GM12891 (cell line): ENCODE data around the gene CHCHD10. TPM values are rescaled to one million over a fixed set of nuclear protein-coding genes. Genes with fewer than 3 reads are reported as not detected.

Experiments
- DNase-seq: peaks from one replicate; pipeline ENCODE4 v3.0.0; 2011; ENCODE audit warnings: low spot score; ENCODE audit not compliant: insufficient read length
- FAIRE-seq: peaks from 2 replicates; lab custom pipeline; 2011; peaks lifted over from hg19 to GRCh38; lab: Jason Lieb, UNC
- PAX5 ChIP-seq: IDR thresholded peaks from 2 replicates; pipeline ENCODE4 v1.6.1; 2011; ENCODE audit warnings: low read length, moderate library complexity, mild to moderate bottlenecking; ENCODE audit not compliant: insufficient read depth, severe bottlenecking
- POLR2A ChIP-seq: IDR thresholded peaks from 2 replicates; pipeline ENCODE4 v1.6.1; 2011; ENCODE audit warnings: low read depth, low read length, control low read depth
- POLR2AphosphoS5 ChIP-seq: IDR thresholded peaks from 2 replicates; pipeline ENCODE4 v1.6.1; 2011; ENCODE audit warnings: low read depth, low read length, control low read depth
- POU2F2 ChIP-seq: IDR thresholded peaks from 2 replicates; pipeline ENCODE4 v1.6.1; 2011; ENCODE audit warnings: low read depth, mild to moderate bottlenecking, control low read depth, low read length, moderate library complexity
- SPI1 ChIP-seq: IDR thresholded peaks from 2 replicates; pipeline ENCODE4 v1.6.1; 2011; ENCODE audit warnings: low read depth, low read length, control low read depth
- TAF1 ChIP-seq: IDR thresholded peaks from 2 replicates; pipeline ENCODE4 v1.6.1; 2011; ENCODE audit warnings: low read depth, low read length, control low read depth
- polyA plus RNA-seq: library from polyadenylated mRNA; unstranded; fragments of >200 nt; gene quantifications from one replicate; pipeline ENCODE4 v1.2.1, GENCODE V29; 2012; ENCODE audit warnings: low read depth, missing spikeins, inconsistent platforms; ENCODE audit not compliant: missing spikeins

The CHCHD10 gene
- polyA plus RNA-seq, result 247 TPM

DNA sequence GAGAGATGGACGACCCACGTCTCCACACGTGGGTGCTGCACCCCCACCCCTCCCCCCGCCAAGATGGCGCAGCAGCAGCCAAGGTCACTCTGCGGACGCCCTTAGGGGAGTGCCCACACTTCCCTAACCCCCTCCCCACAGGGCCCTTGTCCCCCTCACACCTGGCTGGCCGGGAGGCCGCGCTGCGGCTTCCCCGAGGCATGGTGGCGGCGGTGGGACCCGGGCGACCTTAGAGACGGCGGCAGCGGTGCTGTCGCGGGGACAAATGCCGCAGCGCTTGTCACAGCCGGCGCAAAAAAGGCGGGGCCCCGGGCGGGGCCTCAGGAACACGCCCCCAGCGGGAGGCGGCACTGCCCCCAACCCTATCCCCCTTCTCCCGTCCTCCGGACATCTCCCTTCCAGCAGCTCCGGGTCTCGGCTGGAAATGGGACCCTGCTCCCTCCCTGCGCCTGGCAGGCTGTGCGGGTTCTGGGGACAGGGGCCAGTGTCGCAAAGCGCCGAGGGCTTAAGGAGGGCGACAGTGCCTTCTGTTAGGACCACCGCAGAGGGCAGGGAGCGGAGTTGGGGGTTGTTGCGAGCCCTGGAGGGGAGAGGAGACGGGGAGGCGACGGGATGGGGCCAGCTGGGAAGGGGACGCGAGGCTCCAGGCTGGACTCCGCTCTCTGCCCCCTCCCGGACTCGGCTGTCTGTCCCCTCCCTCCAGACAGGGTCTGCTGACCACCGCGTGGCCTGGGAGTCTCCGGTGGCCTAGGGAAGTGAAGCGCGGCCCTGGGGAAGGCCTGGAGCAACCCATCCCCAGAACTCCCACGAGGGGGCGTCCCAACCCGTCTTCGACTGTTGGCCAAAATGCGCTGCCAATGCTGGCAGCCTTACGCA is at the start of gene CHCHD10:
Gene CHCHD10, minus strand, starts transcription at position 300 of the 876 bp plus-strand sequence. Its CDS starts 98 bp downstream, at position 202.
- FAIRE-seq (peak; percentile 86), DNase-seq (peak; percentile 83)
- TF ChIP-seq POLR2A (peak; percentile 52; the same call in 1 of the 2 replicates), POLR2AphosphoS5 (peak; percentile 82), SPI1 (no peak), POU2F2 (no peak), PAX5 (no peak), TAF1 (peak; percentile 58; the same call in 1 of the 2 replicates)

DNA sequence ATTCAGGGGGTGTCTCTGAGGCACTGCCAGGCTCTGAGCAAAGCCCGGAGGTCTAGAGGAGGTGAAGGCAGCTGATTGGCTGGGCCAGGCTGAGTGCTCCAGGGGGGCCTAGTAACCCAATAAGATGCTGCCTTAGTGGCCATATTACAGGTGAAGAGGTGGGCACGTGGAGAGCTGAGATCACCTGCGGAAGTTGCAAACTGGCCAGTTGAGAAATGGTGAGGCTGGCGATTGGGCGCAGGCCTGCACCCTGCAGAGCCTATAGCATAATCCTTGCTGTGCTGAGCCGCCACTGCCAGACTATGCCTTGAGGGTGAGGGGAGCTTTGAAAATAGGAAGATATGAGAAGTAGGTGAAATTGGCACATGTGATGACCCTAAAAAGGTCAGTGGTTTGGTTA is 49.4 kb upstream of the CHCHD10 start:
- no peak for DNase-seq
- no peak for TF ChIP-seq POLR2AphosphoS5
- FAIRE-seq, result no peak

DNA sequence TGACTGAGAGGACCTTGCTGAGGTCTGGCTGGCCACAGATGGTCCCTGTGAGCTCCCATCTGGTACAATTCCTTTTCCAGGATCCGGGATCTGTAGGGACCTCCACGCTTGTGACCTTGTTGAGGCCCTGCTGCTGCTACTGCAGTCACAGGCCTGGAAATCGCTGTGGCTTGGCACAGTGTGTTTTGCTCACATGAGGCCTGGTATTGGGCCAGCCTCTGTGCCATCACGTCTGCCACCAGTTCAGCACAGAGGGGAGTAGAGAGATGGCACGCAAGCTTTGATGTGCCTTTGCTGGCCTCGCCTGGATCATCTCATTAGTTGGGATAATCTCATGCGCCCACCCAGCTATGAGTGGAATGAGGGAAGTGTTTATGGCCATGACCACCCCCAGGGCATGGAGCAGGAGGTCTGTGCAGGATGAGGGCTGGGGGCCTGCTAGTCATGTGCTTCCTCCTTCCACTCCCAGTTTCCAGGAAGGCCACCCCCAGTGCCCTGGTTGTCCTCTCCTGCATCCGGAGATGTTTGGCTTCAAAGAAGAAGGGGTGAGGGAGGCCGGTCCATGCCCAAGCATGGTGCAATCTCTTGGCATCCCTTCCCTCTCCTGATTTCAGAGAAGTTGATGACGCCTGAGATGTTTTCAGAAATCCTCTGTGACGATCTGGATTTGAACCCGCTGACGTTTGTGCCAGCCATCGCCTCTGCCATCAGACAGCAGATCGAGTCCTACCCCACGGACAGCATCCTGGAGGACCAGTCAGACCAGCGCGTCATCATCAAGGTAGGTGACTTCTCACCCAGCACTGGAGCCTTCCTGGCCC is 48.6 kb upstream of the CHCHD10 start:
- TF ChIP-seq PAX5 (no peak), POLR2AphosphoS5 (no peak), POU2F2 (no peak), TAF1 (no peak), SPI1 (no peak), POLR2A (no peak)
- DNase-seq (no peak), FAIRE-seq (no peak)

DNA sequence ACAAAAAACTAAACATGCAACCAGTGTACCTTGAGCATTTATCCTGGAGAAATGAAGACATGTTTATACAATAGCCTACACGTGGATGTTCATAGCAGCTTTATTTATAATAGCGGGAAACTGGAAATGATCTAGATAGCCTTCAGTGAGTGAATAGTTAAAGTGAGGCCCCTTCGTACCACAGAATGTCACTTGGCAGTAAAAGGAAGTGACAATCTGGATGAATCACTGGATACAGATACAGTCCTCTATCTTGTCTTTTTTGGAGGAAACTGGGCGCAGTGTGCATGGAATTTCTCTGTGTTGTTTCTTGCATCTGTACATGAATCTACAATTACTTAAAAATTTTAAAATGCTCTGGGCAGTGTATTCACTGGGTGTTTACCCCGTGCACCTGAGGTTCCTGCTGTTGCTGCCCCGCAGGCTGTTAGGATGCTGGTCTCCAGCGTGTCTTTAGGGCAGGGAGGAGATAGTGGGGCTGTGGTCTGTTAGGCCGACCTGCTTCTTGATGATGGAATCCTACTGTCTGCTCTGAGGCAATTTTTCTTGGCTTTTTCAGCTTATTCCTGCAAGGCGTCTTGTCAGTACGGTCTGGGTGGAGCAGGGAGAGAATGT is 47.9 kb upstream of the CHCHD10 start:
- no peak for TF ChIP-seq POLR2A
- TF ChIP-seq TAF1, result no peak
- no peak for TF ChIP-seq PAX5
- no peak for TF ChIP-seq SPI1
- no peak for TF ChIP-seq POLR2AphosphoS5
- no peak for TF ChIP-seq POU2F2
- DNase-seq (no peak), FAIRE-seq (no peak)

DNA sequence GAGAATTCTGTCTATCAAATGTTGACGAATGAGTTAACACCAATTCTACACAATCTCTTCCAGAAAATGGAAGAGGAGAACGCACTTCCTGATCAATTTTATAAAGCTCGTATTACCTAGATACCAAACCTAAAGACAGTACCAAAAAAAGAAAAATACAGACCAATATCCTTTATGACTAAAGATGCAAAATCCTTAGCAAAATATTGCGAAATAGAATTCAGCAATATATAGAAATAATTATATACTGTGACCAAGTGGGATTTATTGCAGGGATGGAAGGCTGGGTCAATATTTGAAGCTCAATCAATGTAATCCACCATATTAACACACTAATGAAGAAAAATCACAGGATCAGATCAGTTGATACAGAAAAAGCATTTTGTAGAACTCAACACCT is 44.6 kb upstream of the CHCHD10 start:
- DNase-seq, result no peak

DNA sequence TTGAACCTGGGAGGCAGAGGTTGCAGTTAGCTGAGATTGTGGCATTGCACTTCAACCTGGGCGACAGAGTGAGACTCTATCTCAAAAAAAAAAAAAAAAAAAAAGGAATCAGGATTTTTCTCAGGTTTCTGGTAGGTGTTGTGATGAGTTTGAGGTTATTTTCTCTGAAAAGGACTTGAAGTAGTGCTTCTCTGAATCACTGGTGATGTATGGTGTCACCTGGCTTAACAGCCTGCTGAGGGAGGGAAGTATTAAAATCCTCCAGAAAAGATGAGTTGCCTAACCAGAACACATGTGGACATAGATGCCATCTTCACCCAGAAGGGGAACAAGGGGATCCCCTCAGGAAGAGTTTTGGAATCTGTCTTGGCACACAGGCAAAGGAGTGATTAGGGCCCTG is 39.1 kb upstream of the CHCHD10 start:
- DNase-seq (no peak), FAIRE-seq (peak; percentile 23)
- TF ChIP-seq SPI1 (no peak), POLR2AphosphoS5 (no peak), TAF1 (no peak), POU2F2 (no peak), POLR2A (no peak), PAX5 (no peak)

More for the DNA sequence above, 44.6 kb upstream of the CHCHD10 start:
- no peak for FAIRE-seq
- TF ChIP-seq TAF1 (no peak), POU2F2 (no peak), SPI1 (no peak), POLR2AphosphoS5 (no peak), PAX5 (no peak), POLR2A (no peak)

DNA sequence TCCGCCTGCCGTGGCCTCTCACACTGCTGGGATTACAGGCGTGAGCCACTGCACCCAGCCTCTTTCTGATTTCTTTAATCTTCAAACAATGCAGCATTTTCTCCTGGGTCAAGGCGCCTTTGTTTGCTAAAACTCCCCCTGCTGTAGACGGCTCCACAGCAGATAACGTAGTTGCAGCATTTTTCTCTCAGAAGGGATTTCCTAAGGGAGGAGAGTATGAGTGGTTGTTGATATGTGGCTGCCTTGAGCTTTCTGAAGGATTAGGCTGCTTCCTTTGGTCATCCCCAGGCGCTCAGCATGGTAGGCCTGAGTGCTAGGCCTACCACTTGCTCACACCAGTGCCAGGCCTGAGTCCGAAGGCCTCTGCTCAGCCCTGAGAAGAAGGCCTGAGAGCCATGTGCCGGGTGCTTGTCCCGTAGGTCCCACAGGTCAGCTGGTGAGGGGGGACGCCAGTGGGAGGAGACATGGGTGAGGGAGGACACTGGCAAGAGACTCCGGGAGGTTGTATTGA is 37.1 kb upstream of the CHCHD10 start:
- TF ChIP-seq POLR2AphosphoS5 (no peak), PAX5 (no peak), POLR2A (no peak), POU2F2 (no peak), SPI1 (no peak), TAF1 (no peak)
- no peak for DNase-seq

DNA sequence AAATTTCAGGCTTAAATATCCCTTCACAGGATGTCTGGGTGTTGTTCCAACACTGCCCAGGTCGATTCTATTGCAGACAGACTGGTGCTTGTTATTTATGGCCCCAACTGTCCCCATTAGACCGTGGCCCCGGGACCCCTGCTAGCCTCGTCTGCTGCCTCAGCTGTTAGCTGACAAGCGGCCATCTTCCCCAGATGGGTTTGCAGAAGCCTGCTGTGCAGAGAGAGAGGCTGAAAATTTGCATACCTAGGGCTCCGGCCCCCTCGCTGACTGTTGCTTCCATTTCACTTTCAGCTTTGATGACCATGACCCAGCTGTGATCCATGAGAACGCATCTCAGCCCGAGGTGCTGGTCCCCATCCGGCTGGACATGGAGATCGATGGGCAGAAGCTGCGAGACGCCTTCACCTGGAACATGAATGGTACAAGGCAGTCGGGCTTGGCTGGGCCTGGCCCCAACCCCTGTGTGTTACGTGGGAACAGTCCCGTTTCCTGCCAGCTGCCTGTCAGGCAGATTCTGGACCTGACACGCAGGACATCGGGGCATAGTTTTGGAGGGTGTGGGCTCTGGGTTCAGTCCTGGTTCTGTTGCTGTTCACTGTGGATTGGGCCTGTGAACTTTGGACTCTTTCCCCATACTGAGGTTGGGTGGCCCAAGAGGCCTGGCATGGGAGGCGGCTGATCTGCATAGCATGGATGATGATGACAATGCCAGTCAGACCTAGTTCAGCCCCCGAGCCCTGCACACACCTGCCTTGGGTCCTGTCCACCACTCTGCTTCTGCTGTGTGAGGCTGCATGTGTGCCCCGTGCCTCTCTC is 35.4 kb upstream of the CHCHD10 start:
- FAIRE-seq (peak; percentile 86), DNase-seq (no peak)
- TF ChIP-seq TAF1, result no peak
- no peak for TF ChIP-seq PAX5
- peak; percentile 69 for TF ChIP-seq POLR2AphosphoS5
- TF ChIP-seq POU2F2, result peak; percentile 98
- no peak for TF ChIP-seq SPI1
- no peak for TF ChIP-seq POLR2A

More for the DNA sequence above, 37.1 kb upstream of the CHCHD10 start:
- no peak for FAIRE-seq

DNA sequence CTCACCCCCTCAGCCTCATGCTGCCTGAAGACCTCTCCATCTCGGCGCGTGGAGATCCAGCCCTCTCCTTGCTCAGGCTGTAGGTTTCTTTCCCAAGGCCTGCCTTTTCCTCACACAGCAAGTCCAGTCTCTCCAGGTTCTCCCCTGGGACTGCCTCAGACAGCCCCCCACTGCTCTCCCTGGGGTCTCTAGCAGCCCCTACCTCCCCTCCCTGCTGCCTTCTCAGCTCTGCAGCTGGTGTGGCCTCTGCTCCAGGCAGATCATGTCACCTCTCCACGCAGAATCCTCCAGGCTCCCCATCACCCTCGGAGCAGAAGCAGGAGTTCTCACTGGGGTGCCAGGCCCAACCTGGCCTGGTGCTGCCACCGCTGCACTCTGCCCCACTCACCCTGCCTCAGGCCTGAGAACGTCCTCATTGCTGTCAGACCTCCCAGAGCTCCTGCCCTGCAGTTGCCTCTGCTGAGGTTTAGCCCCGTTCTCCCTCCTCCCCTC is 34.2 kb upstream of the CHCHD10 start:
- DNase-seq (no peak), FAIRE-seq (no peak)
- TF ChIP-seq POLR2A (no peak), SPI1 (no peak), TAF1 (no peak), PAX5 (no peak), POU2F2 (no peak), POLR2AphosphoS5 (no peak)
